ENCODE measurements around the gene ATG7. TPM values are rescaled to one million over a fixed set of nuclear protein-coding genes. Genes with fewer than 3 reads are reported as not detected.

ATG7 gene
- total RNA-seq, 1 experiment from 2014 or later = 29.3 TPM

DNA sequence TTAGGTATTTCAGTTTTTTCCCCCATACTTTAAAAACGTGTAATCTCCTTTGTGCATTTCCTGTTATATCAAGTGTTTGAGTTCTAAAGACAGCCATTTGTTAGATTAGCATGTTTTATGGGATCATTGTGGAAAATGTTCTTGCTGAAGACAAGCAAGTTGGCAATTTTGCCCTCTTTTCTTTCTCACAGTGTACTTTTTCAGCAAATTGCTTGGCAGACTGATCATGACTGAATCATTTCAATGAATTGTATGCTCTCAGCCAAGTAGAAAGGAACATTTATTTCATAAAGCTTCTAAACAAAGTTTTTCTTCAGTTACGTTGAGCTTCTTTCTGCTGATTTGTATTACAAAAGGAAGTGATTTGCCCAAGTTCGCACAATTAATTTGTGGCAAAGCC lies 51.6 kb downstream of the ATG7 start:
- ChIA-PET POLR2A (no interaction called here), RAD21 (ENCODE audit: low non-redundant PET in 1 of 2, low total read pairs in 2 of 2, uncharacterized antibody in 2 of 2, unreplicated experiment in 2 of 2) (no interaction called here), CTCF (interaction anchor here (2.5 kb wide), 1 partner anchor 11 kb away, joined by 10 read pairs; no protein-coding TSS in a partner anchor)
- Histone ChIP-seq H3K36me3 (ENCODE audit: control insufficient read depth in 1 of 2, insufficient read depth in 2 of 2, low read length in 2 of 2) (peaks cover 4 to 8% of the 10 kb centered on the region in 2 experiments; a peak in 1 of 4 replicates), H3K79me2 (ENCODE audit: insufficient read depth, low read length) (no peaks in the 10 kb centered on the region), H3K4me1 (ENCODE audit: control insufficient read depth in 1 of 2, insufficient read depth in 2 of 2, low read length in 2 of 2) (no peaks in the 10 kb centered on the region), H3K4me2 (ENCODE audit: low read length) (no peak overlapping the region), H3K9ac (ENCODE audit: low read length) (no peak overlapping the region), H3K9me3 (ENCODE audit: control insufficient read depth in 1 of 2, insufficient read depth in 1 of 2, low read depth in 1 of 2, low read length in 2 of 2) (no peaks in the 10 kb centered on the region), H3K27me3 (ENCODE audit: insufficient read depth, low read length) (no peaks in the 10 kb centered on the region), H3K4me3 (replicated peaks in 1 of 2; ENCODE audit: low read depth in 1 of 2, low read length in 2 of 2) (no peak overlapping the region), H4K20me1 (ENCODE audit: insufficient read depth) (no peaks in the 10 kb centered on the region), H2AFZ (ENCODE audit: low read depth, low read length, poor library complexity, severe bottlenecking) (no peak overlapping the region), H3K9me2 (ENCODE audit: insufficient read depth) (no peaks in the 10 kb centered on the region), H3K27ac (ENCODE audit: low read depth, low read length) (no peak overlapping the region)
- intact Hi-C loops (cut with micrococcal nuclease) = no loop called here
- TF ChIP-seq EZH2 (IDR thresholded peaks at IDR 0.05) = no peak
- no peak for TF ChIP-seq POLR2AphosphoS5 (IDR thresholded peaks at IDR 0.05; ENCODE audit: low read depth, low read length)
- TF ChIP-seq, protein P1, sequence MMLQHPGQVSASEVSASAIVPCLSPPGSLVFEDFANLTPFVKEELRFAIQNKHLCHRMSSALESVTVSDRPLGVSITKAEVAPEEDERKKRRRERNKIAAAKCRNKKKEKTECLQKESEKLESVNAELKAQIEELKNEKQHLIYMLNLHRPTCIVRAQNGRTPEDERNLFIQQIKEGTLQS (IDR thresholded peaks at IDR 0.05) = no peak
- TF ChIP-seq POLR2A (IDR thresholded peaks at IDR 0.05; ENCODE audit: borderline replicate concordance, extremely low read depth, insufficient read depth, insufficient read length) = no peak
- TF ChIP-seq, protein P2, sequence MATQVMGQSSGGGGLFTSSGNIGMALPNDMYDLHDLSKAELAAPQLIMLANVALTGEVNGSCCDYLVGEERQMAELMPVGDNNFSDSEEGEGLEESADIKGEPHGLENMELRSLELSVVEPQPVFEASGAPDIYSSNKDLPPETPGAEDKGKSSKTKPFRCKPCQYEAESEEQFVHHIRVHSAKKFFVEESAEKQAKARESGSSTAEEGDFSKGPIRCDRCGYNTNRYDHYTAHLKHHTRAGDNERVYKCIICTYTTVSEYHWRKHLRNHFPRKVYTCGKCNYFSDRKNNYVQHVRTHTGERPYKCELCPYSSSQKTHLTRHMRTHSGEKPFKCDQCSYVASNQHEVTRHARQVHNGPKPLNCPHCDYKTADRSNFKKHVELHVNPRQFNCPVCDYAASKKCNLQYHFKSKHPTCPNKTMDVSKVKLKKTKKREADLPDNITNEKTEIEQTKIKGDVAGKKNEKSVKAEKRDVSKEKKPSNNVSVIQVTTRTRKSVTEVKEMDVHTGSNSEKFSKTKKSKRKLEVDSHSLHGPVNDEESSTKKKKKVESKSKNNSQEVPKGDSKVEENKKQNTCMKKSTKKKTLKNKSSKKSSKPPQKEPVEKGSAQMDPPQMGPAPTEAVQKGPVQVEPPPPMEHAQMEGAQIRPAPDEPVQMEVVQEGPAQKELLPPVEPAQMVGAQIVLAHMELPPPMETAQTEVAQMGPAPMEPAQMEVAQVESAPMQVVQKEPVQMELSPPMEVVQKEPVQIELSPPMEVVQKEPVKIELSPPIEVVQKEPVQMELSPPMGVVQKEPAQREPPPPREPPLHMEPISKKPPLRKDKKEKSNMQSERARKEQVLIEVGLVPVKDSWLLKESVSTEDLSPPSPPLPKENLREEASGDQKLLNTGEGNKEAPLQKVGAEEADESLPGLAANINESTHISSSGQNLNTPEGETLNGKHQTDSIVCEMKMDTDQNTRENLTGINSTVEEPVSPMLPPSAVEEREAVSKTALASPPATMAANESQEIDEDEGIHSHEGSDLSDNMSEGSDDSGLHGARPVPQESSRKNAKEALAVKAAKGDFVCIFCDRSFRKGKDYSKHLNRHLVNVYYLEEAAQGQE (IDR thresholded peaks at IDR 0.05; ENCODE audit: low read depth) = no peak
- no peak for TF ChIP-seq FOSL1 (IDR thresholded peaks at IDR 0.05; ENCODE audit: low read depth)
- TF ChIP-seq, protein P3, sequence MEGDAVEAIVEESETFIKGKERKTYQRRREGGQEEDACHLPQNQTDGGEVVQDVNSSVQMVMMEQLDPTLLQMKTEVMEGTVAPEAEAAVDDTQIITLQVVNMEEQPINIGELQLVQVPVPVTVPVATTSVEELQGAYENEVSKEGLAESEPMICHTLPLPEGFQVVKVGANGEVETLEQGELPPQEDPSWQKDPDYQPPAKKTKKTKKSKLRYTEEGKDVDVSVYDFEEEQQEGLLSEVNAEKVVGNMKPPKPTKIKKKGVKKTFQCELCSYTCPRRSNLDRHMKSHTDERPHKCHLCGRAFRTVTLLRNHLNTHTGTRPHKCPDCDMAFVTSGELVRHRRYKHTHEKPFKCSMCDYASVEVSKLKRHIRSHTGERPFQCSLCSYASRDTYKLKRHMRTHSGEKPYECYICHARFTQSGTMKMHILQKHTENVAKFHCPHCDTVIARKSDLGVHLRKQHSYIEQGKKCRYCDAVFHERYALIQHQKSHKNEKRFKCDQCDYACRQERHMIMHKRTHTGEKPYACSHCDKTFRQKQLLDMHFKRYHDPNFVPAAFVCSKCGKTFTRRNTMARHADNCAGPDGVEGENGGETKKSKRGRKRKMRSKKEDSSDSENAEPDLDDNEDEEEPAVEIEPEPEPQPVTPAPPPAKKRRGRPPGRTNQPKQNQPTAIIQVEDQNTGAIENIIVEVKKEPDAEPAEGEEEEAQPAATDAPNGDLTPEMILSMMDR (IDR thresholded peaks at IDR 0.05 in 2 of 3, conservative IDR thresholded peaks at IDR 0.05 in 1 of 3; ENCODE audit: borderline replicate concordance in 1 of 3, insufficient read depth in 1 of 3, low read depth in 2 of 3, low read length in 2 of 3) = no peak
- TF ChIP-seq, protein P4, sequence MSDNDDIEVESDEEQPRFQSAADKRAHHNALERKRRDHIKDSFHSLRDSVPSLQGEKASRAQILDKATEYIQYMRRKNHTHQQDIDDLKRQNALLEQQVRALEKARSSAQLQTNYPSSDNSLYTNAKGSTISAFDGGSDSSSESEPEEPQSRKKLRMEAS (IDR thresholded peaks at IDR 0.05) = no peak
- no peak for TF ChIP-seq SRF (IDR thresholded peaks at IDR 0.05; ENCODE audit: low read depth)
- TF ChIP-seq, protein P5, sequence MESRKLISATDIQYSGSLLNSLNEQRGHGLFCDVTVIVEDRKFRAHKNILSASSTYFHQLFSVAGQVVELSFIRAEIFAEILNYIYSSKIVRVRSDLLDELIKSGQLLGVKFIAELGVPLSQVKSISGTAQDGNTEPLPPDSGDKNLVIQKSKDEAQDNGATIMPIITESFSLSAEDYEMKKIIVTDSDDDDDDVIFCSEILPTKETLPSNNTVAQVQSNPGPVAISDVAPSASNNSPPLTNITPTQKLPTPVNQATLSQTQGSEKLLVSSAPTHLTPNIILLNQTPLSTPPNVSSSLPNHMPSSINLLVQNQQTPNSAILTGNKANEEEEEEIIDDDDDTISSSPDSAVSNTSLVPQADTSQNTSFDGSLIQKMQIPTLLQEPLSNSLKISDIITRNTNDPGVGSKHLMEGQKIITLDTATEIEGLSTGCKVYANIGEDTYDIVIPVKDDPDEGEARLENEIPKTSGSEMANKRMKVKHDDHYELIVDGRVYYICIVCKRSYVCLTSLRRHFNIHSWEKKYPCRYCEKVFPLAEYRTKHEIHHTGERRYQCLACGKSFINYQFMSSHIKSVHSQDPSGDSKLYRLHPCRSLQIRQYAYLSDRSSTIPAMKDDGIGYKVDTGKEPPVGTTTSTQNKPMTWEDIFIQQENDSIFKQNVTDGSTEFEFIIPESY (IDR thresholded peaks at IDR 0.05; ENCODE audit: extremely low read depth, insufficient replicate concordance, low read length) = no peak
- no peak for TF ChIP-seq ZNF274 (IDR thresholded peaks at IDR 0.05; ENCODE audit: low read depth, low read length)
- no peak for TF ChIP-seq RAD21 (IDR thresholded peaks at IDR 0.05; ENCODE audit: low read depth)
- TF ChIP-seq EZH2phosphoT487 (IDR thresholded peaks at IDR 0.05; ENCODE audit: borderline replicate concordance) = no peak
- no TSS peak for BruUV-seq (replicated peaks)
- no peak for DNase-seq (ENCODE audit: low read depth, low spot score)
- ATAC-seq = no peak

Data from HCT116 (cell line).